Measurements from ENCODE around the gene SFT2D2. TPM values are rescaled to one million over a fixed set of nuclear protein-coding genes. Genes with fewer than 3 reads are reported as not detected.

Gene SFT2D2
- total RNA-seq, 2 experiments from 2014 or later, result 25.2 to 42.3 TPM

Other genes starting within 250 kb of the SFT2D2 start
- under 1 TPM; 0.42 to 0.59 TPM for gene GPR161, start 89.1 kb upstream of the SFT2D2 start, total RNA-seq
- gene TIPRL, start 47.0 kb upstream of the SFT2D2 start, total RNA-seq, result 10 to 100 TPM; 52.5 to 57.5 TPM
- 1 to 10 TPM; 2.5 to 2.6 TPM for gene TBX19, start 54.9 kb downstream of the SFT2D2 start, total RNA-seq

Measured in activated CD4-positive, alpha-beta T cell treated with anti-CD3 and anti-CD28 coated beads for 36 hours (primary cell).